Endothelial cell of hepatic sinusoid (primary cell): ENCODE measurements around the gene EAPP.
"Not testable (repeated sequence)": the region's sequence is repeated elsewhere in the genome, so short reads cannot be mapped to it uniquely, and the experiment has no call there.

Experiments used
- in situ Hi-C: cut with HindIII; loops from 2 replicates; pipeline ENCODE4 v1.10.0; 2017; ENCODE audit warnings: low sequenced_read_pairs

The EAPP gene, protein sequence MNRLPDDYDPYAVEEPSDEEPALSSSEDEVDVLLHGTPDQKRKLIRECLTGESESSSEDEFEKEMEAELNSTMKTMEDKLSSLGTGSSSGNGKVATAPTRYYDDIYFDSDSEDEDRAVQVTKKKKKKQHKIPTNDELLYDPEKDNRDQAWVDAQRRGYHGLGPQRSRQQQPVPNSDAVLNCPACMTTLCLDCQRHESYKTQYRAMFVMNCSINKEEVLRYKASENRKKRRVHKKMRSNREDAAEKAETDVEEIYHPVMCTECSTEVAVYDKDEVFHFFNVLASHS

DNA sequence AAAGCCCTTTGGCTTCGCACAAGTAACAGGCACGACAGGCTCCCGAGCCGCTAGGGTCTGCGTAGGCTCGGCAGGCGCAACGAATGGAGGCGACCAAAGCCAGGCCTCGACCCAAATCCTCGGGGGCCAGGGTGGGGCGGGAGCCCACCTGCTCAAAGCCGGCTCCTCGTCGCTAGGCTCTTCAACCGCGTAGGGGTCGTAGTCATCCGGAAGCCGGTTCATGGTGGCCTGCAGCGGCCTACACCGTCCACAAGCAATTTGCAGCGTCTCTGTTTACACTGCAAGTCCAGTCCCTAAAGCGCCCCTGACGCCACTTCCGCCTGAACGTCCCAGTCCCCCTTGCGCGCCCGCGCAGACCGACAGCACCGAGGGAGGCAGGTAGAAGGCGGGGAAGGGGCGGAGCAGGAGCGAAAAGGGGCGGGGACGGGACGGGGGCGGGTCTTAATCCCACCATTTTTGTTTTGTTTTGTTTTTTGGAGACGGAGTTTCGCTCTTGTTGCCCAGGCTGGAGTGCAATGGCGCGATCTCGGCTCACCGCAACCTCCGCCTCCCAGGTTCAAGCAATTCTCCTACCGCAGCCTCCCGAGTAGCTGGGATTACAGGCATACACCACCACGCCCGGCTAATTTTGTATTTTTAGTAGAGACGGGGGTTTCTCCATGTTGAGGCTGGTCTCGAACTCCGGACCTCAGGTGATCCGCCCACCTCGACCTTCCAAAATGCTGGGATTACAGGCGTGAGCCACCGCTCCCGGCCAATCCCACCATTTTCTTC is at the start of gene EAPP:
TSS of gene EAPP (minus strand) at position 295 of the 774 bp plus-strand sequence. CDS start at position 222, 73 bp downstream.
- in situ Hi-C loops = loop anchor here (5.0 kb wide), 1 partner anchor 72 kb away; no protein-coding TSS in a partner anchor

DNA sequence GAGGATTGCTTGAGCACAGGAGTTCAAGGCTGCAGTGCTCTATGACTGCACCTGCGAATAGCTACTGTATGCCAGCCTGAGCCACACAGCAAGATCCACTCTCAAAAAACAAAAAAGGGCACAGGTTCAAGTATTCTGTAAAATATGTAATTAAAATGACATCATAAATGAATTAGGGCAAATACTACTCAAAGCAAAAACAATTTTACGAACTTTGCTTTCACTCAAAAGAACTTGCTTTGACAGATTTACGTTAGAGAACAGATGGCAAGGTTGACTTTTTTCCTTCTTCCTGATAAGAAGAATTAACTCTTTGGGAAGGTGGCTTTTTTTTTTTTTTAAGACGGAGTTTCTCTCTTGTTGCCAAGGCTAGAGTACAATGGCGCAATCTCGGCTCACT is 44.0 kb upstream of the EAPP start:
- in situ Hi-C loops = loop anchor here (25.0 kb wide), 1 partner anchor 129 kb away; the partner anchor contains the start of gene CFL2

DNA sequence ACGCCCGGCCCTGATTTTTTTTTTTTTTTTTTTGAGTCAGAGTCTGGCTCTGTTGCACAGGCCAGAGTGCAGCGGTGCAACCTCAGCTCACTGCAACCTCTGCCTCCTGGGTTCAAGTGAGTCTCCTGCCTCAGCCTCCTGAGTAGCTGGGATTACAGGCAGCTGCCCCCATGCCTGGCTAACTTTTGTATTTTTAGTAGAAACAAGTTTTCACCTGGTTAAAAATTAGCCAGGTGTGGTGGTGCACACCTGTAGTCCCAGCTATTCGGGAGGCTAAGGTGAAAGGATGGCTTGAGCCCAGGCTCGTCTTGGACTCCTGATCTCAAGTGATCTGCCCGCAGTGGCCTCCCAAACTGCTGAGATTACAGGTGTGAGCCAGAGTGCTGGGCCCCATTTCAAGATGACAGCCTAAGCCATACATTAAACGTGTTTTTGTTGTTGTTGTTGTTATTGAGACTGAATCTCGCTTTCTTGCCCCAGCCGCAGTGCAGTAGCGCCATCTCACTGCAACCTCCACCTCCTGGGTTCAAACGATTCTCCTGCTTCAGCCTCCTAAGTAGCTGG is 42.7 kb upstream of the EAPP start:
- in situ Hi-C loops = loop anchor here (25.0 kb wide), 1 partner anchor 130 kb away; the partner anchor contains the start of gene CFL2

DNA sequence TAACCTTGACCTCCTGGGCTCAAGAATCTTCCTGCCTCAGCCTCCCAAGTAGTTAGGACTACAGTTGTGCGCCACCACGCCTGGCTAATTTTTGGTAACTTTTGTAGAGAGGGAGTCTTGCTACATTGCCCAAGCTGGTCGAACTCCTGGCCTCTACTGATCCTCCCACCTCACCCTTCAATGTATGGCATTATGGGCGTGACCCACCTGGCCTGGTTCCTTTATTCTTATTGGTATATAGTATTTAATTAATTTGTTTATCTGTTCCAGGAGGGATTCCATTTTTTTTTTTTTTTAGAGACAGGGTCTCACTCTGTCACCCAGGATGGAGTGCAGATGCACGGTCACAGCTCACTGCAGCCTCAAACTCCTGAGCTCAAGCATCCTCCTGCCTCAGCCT is 40.9 kb upstream of the EAPP start:
- in situ Hi-C loops = loop anchor here (25.0 kb wide), 1 partner anchor 132 kb away; the partner anchor contains the start of gene CFL2

DNA sequence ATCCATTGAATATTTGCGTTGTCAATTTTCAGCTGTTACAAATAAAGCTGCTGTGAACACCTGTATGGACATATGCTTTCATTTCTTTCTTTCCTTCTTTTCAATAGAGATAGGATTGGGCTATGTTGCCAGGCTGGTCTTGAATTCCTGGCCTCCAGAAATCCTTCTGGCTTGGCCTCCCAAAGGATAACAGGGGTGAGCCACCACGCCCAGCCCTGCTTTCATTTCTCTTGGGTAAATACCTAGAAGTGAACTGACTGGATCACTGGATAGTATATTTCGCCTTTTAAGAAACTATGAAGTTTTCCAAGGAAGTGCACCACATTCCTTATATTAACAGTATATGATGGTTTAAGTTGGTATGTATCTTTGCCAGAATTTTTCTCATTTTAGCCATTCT is 32.3 kb upstream of the EAPP start:
- in situ Hi-C loops = no loop called here

DNA sequence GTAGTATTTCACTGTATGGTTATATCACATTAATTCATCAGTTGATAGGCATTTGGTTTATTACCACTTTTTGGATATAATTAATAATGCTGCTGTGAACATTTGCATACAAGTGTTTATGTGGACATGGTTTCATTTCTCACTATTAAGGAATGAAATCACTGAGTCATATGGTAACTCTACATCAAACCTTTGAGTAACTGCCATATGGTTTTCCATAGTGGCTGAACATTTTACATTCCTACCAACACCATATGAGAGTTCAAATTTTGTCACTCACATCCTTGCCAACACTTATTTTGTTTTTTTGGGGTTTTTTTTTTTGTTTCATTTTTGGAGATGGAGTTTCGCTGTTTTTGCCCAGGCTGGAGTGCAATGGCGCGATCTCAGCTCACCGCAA is 30.2 kb upstream of the EAPP start:
- in situ Hi-C loops = no loop called here

DNA sequence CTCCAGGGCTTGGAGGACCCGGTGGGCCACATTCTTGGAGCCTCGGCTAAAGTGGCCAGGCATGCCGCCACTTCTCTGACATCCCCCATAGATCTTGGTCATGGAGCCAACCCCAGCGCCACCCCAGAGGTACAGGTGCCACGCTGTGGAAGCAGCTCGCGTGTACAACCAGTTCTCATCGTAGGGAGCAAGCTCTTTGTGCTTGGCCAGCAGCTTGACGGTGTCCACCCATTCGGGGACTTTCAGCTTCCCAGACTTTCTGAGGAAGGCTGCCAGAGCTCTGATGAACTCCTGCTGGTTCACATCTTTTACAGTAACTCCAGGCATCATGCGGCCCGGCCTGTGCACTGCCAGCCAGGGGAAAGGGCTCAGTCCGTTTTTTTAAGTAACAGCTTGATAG is 29.3 kb upstream of the EAPP start:
- in situ Hi-C loops = no loop called here

DNA sequence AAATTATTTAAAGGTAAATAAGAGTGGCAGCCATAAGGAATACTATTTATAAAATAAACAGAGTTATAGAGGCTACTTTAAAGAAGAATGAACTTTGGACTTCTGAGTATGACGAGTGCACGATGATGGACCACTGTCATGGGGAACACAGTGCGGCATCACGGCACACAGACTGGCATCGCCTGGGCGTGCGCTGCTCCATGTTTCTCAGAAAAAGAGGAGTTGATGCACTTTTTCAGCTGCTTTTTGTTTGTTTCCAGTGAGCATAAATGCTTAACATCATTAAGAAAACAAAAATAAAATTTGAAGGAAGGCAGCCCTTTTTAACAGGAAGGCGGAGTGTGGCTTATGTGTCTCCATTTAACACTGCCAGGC is 23.3 kb upstream of the EAPP start:
- in situ Hi-C loops = no loop called here

DNA sequence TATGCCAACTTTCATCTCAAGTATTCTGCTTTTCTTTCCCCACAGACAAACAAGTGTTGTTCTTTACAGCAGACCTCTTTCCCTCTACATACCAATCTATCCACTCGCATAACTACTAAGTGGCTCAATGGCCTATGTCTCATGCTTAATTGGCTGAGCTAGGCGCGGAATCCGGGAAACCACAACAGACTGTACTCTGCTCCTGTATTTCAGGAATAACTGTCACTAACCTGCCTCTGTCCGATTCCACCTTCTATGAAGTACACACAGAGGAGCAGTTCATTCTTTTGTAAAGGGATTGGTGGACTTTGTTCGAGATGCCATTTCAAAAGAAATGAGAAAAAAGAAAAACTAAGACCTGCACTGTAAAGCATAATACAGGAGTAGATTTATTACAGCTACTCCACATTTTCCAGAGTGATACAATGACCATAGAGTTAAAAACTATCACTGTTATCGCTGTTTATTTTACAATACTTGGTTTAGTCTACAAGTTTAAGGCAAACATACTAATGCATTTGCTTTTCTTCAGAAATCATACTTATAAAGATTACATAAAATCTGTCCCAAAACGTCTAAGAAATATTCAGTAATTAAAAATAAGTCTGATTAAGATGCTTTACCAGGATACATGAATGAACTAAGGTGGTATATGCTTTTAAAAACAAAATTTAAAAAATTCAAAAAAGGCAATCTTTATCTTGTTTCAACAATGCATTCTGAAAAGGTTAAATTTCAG is 22.7 kb upstream of the EAPP start:
- in situ Hi-C loops = not testable (repeated sequence)

DNA sequence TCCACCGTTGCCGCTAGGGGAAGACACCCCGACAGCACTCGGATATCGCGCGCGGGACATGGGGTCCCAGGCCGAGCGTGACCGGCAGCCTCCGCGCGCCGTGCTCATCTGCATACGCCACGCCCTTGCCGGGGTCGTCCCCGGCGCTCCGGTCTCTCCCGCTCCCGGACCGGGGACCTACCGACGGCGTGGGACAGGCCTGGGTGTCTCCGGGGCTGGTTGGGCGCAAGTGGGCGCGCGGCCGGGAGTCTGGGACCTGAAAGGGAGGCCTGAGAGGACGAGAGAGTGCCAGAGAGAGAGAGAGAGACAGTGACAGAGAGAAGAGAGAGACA is 17.0 kb upstream of the EAPP start:
- in situ Hi-C loops = not testable (repeated sequence)

DNA sequence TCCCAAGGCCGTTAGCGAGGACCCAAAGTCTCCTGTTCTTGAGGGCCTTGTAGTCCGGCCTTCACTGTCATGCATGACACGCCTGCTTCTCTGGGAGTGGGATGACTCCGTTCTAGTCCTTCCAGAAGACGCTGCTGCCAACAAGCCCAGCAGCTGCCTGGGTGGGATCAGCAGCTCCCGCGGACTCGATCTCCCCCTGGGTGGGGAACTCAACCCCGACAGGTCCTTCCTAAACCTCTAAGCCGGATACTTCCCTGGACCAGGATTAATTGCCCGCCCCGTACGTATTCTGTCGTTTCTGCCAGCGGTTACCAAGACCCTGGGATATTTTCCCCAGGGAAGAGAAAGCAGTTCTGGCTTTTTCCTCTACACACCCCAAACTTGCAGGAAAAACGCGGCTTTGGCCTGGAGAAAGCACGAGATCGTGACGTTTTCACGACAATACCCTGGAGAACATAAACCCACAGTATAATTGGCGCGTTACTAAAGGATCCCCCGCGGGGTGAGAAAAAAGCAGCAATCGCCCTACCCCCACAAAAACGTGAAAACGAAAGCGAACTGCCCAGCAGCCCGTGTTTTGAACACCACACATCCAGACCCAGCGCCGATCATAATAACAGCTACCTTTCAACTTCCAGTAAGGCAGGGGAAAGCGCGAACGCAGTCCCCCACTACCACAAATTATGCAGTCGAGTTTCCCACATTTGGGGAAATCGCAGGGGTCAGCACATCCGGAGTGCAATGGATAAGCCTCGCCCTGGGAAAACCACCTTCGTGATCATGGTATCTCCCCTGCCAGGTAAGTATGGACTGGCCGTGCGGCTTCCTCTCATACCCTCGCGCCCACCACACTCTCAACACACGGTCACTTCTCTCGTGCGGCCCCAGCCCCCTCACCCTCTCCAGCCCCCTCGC is 16.3 kb upstream of the EAPP start:
- in situ Hi-C loops = not testable (repeated sequence)

DNA sequence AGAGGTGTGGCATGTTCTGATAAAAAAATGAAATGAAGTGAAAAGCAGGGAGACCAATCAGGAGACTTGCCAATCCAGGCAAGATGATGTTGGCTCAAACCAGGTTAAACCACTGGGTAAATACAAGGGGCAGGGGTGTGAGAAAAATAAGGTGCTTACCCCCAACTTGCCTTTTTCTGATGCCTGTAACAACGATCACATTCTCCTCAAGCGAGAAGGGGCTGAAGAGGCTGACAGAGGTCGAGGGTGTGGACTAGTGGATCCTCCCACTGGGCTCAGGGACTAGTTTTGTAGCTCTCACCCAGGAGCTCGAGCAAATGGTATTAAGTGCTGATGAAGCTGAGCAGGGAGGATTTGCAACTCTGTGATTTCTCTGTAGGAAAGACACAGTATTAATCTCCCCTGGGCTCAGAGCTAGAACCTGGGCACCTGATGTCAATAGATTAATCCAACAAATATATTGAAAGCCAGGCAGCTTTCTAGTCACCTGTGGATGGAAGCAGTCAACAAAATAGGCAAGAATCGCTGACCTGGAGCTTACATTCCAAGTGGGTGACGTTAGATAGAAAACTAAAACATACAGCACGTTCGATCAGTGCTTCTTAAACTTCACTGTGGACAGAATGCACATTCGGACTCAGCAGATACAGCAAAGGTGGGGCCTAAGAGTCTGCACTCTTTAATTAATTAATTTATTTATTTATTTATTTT is 15.2 kb upstream of the EAPP start:
- in situ Hi-C loops = no loop called here

DNA sequence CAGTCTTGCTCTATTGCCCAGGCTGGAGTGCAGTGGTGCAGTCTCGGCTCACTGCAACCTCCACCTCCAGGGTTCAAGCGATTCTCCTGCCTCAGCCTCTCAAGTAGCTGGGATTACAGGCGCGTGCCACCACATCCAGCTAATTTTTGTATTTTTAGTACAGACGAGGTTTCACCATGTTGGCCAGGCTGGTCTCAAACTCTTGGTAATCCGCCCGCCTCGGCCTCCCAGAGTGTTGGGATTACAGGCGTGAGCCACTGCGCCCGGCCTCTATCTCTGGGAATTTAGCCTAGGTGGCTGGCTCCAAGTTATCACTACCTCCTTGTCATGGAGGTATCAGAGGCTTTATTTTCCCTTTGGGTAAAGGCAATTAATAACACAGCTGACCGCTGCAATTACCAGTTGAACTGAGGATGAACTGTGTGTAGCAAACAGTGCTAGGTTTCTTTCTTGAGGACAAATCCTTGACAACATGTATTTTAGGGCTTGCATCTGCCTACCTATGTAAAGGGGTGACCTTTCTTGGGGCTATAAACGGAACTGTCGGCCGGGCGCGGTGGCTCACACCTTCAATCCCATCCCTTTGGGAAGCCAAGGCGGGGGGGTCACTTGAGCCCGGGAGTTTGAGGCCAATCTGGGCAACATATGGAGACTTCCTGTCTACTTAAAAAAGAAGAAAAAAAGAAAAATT is 9.9 kb upstream of the EAPP start:
- in situ Hi-C loops = not testable (repeated sequence)

DNA sequence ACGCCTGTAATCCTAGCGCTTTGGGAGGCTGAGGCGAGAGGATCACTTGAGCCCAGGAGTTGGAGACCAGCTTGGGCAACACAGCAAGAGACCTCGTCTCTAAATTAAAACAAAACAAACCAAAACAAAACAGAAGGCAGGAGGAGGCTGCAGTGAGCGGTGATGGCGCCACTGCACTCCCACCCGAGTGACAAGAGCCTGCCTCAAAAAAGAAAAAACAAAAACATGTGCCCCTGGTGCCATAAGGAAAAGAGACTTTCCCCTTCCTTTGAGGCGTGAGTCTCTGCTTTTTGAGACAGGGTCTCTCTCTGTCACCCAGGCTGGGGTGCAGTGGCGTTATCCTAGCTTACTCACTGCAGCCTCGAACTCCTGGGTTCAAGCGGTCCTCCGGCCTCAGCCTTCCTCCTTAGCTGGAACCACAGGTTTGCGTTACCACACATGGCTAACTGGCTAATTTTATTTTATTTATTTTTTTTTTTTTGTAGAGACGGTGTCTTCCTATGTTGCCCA is 9.0 kb upstream of the EAPP start:
- in situ Hi-C loops = no loop called here

DNA sequence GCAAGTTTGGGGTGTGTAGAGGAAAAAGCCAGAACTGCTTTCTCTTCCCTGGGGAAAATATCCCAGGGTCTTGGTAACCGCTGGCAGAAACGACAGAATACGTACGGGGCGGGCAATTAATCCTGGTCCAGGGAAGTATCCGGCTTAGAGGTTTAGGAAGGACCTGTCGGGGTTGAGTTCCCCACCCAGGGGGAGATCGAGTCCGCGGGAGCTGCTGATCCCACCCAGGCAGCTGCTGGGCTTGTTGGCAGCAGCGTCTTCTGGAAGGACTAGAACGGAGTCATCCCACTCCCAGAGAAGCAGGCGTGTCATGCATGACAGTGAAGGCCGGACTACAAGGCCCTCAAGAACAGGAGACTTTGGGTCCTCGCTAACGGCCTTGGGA is 7.6 kb upstream of the EAPP start:
- in situ Hi-C loops = not testable (repeated sequence)

DNA sequence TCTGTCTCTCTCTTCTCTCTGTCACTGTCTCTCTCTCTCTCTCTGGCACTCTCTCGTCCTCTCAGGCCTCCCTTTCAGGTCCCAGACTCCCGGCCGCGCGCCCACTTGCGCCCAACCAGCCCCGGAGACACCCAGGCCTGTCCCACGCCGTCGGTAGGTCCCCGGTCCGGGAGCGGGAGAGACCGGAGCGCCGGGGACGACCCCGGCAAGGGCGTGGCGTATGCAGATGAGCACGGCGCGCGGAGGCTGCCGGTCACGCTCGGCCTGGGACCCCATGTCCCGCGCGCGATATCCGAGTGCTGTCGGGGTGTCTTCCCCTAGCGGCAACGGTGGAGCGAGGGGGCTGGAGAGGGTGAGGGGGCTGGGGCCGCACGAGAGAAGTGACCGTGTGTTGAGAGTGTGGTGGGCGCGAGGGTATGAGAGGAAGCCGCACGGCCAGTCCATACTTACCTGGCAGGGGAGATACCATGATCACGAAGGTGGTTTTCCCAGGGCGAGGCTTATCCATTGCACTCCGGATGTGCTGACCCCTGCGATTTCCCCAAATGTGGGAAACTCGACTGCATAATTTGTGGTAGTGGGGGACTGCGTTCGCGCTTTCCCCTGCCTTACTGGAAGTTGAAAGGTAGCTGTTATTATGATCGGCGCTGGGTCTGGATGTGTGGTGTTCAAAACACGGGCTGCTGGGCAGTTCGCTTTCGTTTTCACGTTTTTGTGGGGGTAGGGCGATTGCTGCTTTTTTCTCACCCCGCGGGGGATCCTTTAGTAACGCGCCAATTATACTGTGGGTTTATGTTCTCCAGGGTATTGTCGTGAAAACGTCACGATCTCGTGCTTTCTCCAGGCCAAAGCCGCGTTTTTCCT is 7.0 kb upstream of the EAPP start:
- in situ Hi-C loops = not testable (repeated sequence)

DNA sequence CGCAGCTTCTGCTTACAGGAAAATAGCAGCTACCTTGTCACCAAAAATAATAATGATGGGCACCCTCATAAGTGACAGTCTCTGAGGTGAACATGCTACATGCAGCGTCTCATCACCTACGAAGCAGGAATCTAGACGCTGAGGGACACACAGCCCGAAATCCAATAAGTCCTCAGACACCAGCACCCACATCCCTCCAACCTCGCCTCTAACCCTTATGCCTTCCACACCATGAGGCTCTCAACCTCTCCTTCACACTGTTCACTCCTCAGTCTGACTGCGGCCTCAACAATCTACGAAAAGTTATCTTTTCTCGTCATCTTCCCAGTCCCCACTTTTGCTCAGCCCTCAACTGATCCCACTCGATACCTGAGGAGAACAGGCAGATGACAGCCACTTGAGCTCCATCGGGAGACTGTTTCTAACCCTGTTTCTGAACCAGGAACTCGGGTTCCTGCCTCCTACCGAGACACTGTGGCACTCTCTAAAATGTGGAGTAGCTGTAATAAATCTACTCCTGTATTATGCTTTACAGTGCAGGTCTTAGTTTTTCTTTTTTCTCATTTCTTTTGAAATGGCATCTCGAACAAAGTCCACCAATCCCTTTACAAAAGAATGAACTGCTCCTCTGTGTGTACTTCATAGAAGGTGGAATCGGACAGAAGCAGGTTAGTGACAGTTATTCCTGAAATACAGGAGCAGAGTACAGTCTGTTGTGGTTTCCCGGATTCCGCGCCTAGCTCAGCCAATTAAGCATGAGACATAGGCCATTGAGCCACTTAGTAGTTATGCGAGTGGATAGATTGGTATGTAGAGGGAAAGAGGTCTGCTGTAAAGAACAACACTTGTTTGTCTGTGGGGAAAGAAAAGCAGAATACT is 919 bp upstream of the EAPP start:
- in situ Hi-C loops = not testable (repeated sequence)
